Measurements from ENCODE around the gene F8.

GRCh38 chrX:155046129-155046810 is 23.7 kb upstream of the F8 start:
- no peak for TF ChIP-seq CTCF (IDR thresholded peaks at IDR 0.05)
- no peak for TF ChIP-seq POLR2A (IDR thresholded peaks at IDR 0.05)
- TF ChIP-seq EP300 (IDR thresholded peaks at IDR 0.05) = no peak
